H1 (cell line): ENCODE results near the gene C1orf21. TPM values are rescaled to one million over a fixed set of nuclear protein-coding genes. Genes with fewer than 3 reads are reported as not detected.

Experiments used
- CTCF ChIA-PET: fragments of 300-600 bp; sonication (Branson Sonifier 250); formaldehyde crosslinking; loops from one replicate; lab custom pipeline; 2021; ENCODE audit not compliant: partially characterized antibody; lab: Charles Lee
- POLR2A ChIA-PET: fragments of 300-600 bp; sonication (Branson Sonifier 250); formaldehyde crosslinking; loops from one replicate; lab custom pipeline; 2021; ENCODE audit warnings: inconsistent platforms; ENCODE audit not compliant: partially characterized antibody; lab: Charles Lee
- DNase-seq, 2 experiments: peaks; one replicate each; pipeline versions ENCODE4 v3.0.0 to v3.0.0-alpha.2; 2010 to 2022; ENCODE audit warnings: low spot score in 2 of 2, low read depth in 1 of 2, mixed read lengths in 1 of 2
- FAIRE-seq: peaks from 2 replicates; lab custom pipeline; 2011; peaks lifted over from hg19 to GRCh38; lab: Jason Lieb, UNC
- H2AFZ ChIP-seq: 2 replicates; pipeline ENCODE4 v1.8.1; 2012; ENCODE audit warnings: low read length, inconsistent platforms
- H2AK5ac ChIP-seq: 2 replicates; pipeline ENCODE4 v1.6.1; 2013; ENCODE audit warnings: low read depth, low read length
- H2BK120ac ChIP-seq: replicated peaks from 2 replicates; pipeline ENCODE3; 2013; ENCODE audit warnings: low read depth, low read length, inconsistent platforms
- H2BK12ac ChIP-seq: 2 replicates; pipeline ENCODE4 v1.6.1; 2013; ENCODE audit warnings: low read depth, low read length
- H2BK15ac ChIP-seq: 2 replicates; pipeline ENCODE4 v1.6.1; 2013; ENCODE audit warnings: low read length
- H2BK20ac ChIP-seq: 2 replicates; pipeline ENCODE4 v1.6.1; 2013; ENCODE audit warnings: low read length
- H2BK5ac ChIP-seq: 2 replicates; pipeline ENCODE4 v1.6.1; 2013; ENCODE audit warnings: low read depth, low read length
- H3K14ac ChIP-seq: 2 replicates; pipeline ENCODE4 v1.6.1; 2013; ENCODE audit warnings: inconsistent platforms; ENCODE audit not compliant: insufficient read length
- H3K18ac ChIP-seq: 2 replicates; pipeline ENCODE4 v1.6.1; 2013; ENCODE audit warnings: low read length; ENCODE audit errors: extremely low read depth
- H3K23ac ChIP-seq: 2 replicates; pipeline ENCODE4 v1.6.1; 2013; ENCODE audit warnings: inconsistent platforms; ENCODE audit not compliant: insufficient read length
- H3K23me2 ChIP-seq: 2 replicates; pipeline ENCODE4 v1.6.1; 2013; ENCODE audit warnings: low read depth, low read length
- H3K27ac ChIP-seq: 2 replicates; pipeline ENCODE4 v1.6.1; 2011; ENCODE audit warnings: low read depth, low read length, inconsistent platforms
- H3K27me3 ChIP-seq, 4 experiments: replicated peaks in 1 of 4; 1 replicate in 1 of 4; 2 replicates in 3 of 4; pipeline versions ENCODE4 v1.6.1 to v1.8.1; 2011 to 2013; ENCODE audit warnings: low read length in 3 of 4, mild to moderate bottlenecking in 3 of 4, inconsistent platforms in 2 of 4, mixed read lengths in 2 of 4, moderate library complexity in 1 of 4; ENCODE audit not compliant: control insufficient read depth in 3 of 4, insufficient read depth in 3 of 4; ENCODE audit errors: extremely low read depth in 1 of 4
- H3K36me3 ChIP-seq, 4 experiments: 2 replicates each; pipeline versions ENCODE4 v1.6.1 to v1.8.1; 2011 to 2013; ENCODE audit warnings: mild to moderate bottlenecking in 4 of 4, low read length in 3 of 4, moderate library complexity in 2 of 4, control low read depth in 1 of 4, inconsistent platforms in 1 of 4; ENCODE audit not compliant: insufficient read depth in 4 of 4, control insufficient read depth in 2 of 4
- H3K4ac ChIP-seq: replicated peaks from 2 replicates; pipeline ENCODE3; 2013; ENCODE audit warnings: low read length, low read depth, mixed read lengths, inconsistent platforms; ENCODE audit not compliant: insufficient read length
- H3K4me1 ChIP-seq, 4 experiments: replicated peaks in 1 of 4; 1 replicate in 1 of 4; 2 replicates in 3 of 4; pipeline versions ENCODE4 v1.6.1 to v1.8.1; 2011 to 2013; ENCODE audit warnings: low read length in 3 of 4, inconsistent platforms in 2 of 4, mixed read lengths in 1 of 4; ENCODE audit not compliant: insufficient read depth in 4 of 4, control insufficient read depth in 3 of 4
- H3K4me2 ChIP-seq, 2 experiments: 2 replicates each; pipeline versions ENCODE4 v1.6.1 to v1.8.1; 2011 to 2013; ENCODE audit warnings: low read depth in 2 of 2, low read length in 2 of 2, control low read depth in 1 of 2, inconsistent platforms in 1 of 2, mild to moderate bottlenecking in 1 of 2; ENCODE audit not compliant: insufficient read depth in 1 of 2
- H3K4me3 ChIP-seq, 4 experiments: fragments of 200-600, 300-600 bp in 1 of 4; sonication (generic), shearing (Covaris generic), sonication (Bioruptor Twin) in 1 of 4; 2 replicates each; pipeline versions ENCODE4 v1.5.1 to v1.8.1; 2011 to 2016; ENCODE audit warnings: low read length in 4 of 4, low read depth in 3 of 4, control low read depth in 2 of 4, inconsistent platforms in 2 of 4, mild to moderate bottlenecking in 2 of 4, mixed read lengths in 1 of 4, moderate library complexity in 1 of 4; ENCODE audit not compliant: insufficient read depth in 2 of 4; ENCODE audit errors: extremely low read depth in 1 of 4
- H3K56ac ChIP-seq: replicated peaks from 2 replicates; pipeline ENCODE3; 2013; ENCODE audit warnings: low read depth, mild to moderate bottlenecking, mixed read lengths, low read length, inconsistent platforms; ENCODE audit not compliant: insufficient read length
- H3K79me1 ChIP-seq: 2 replicates; pipeline ENCODE4 v1.6.1; 2013; ENCODE audit warnings: low read depth, low read length, control low read depth
- H3K79me2 ChIP-seq, 2 experiments: 2 replicates each; pipeline versions ENCODE4 v1.6.1 to v1.8.1; 2012 to 2013; ENCODE audit warnings: low read length in 2 of 2, mild to moderate bottlenecking in 2 of 2, inconsistent platforms in 1 of 2; ENCODE audit not compliant: insufficient read depth in 2 of 2, control insufficient read depth in 1 of 2
- H3K9ac ChIP-seq, 4 experiments: replicated peaks in 1 of 4; 1 replicate in 1 of 4; 2 replicates in 3 of 4; pipeline versions ENCODE4 v1.6.1 to v1.8.1; 2011 to 2013; ENCODE audit warnings: low read depth in 3 of 4, low read length in 3 of 4, control low read depth in 2 of 4, mild to moderate bottlenecking in 2 of 4, moderate library complexity in 2 of 4, inconsistent platforms in 1 of 4; ENCODE audit errors: extremely low read depth in 1 of 4
- H3K9me3 ChIP-seq, 2 experiments: 2 replicates each; pipeline versions ENCODE4 v1.6.1 to v1.8.1; 2012 to 2013; ENCODE audit warnings: mild to moderate bottlenecking in 2 of 2, moderate library complexity in 2 of 2, control low read depth in 1 of 2, inconsistent platforms in 1 of 2, low read depth in 1 of 2, low read length in 1 of 2, mixed read lengths in 1 of 2; ENCODE audit not compliant: insufficient read depth in 2 of 2
- H4K20me1 ChIP-seq, 2 experiments: replicated peaks in 1 of 2; 2 replicates each; pipeline versions ENCODE3 to v1.8.1; 2011 to 2013; ENCODE audit warnings: inconsistent platforms in 2 of 2, low read length in 2 of 2, mild to moderate bottlenecking in 1 of 2; ENCODE audit not compliant: insufficient read depth in 2 of 2, control insufficient read depth in 1 of 2
- H4K5ac ChIP-seq: 2 replicates; pipeline ENCODE4 v1.6.1; 2013; ENCODE audit warnings: low read length, low read depth, mixed read lengths, inconsistent platforms; ENCODE audit not compliant: insufficient read length
- H4K8ac ChIP-seq: 2 replicates; pipeline ENCODE4 v1.8.0; 2013; ENCODE audit warnings: mild to moderate bottlenecking, moderate library complexity, low read length, inconsistent platforms; ENCODE audit not compliant: insufficient read depth; ENCODE audit errors: extremely low read depth
- H4K91ac ChIP-seq: replicated peaks from 2 replicates; pipeline ENCODE3; 2013; ENCODE audit warnings: low read length, mixed read lengths, inconsistent platforms; ENCODE audit not compliant: insufficient read length
- ASH2L ChIP-seq: fragments of 200-600, 300-600 bp; sonication (generic); IDR thresholded peaks from one replicate; pipeline ENCODE4 v1.7.1; 2017; ENCODE audit warnings: low read length
- CHD1 ChIP-seq: IDR thresholded peaks from 2 replicates; pipeline ENCODE4 v1.6.1; 2012; ENCODE audit warnings: low read depth, low read length, improper control_type of control experiment
- CREB1 ChIP-seq: IDR thresholded peaks from 2 replicates; pipeline ENCODE4 v1.6.1; 2012; ENCODE audit warnings: inconsistent platforms
- EGR1 ChIP-seq: IDR thresholded peaks from 2 replicates; pipeline ENCODE4 v1.6.1; 2011; ENCODE audit warnings: low read depth, low read length, borderline replicate concordance
- GABPA ChIP-seq: IDR thresholded peaks from 2 replicates; pipeline ENCODE4 v1.6.1; 2011; ENCODE audit warnings: mild to moderate bottlenecking, low read length, moderate library complexity, borderline replicate concordance; ENCODE audit not compliant: insufficient read depth
- GTF2F1 ChIP-seq: IDR thresholded peaks from 2 replicates; pipeline ENCODE4 v1.6.1; 2012; ENCODE audit warnings: low read depth, low read length, improper control_type of control experiment, borderline replicate concordance
- KDM1A ChIP-seq: fragments of 200-600, 300-600 bp; sonication (generic); IDR thresholded peaks from 2 replicates; pipeline ENCODE4 v1.7.1; 2016; ENCODE audit warnings: mild to moderate bottlenecking, low read length, borderline replicate concordance
- NRF1 ChIP-seq: IDR thresholded peaks from 2 replicates; pipeline ENCODE4 v1.6.1; 2011; ENCODE audit warnings: mild to moderate bottlenecking, low read depth, low read length, improper control_type of control experiment
- POLR2AphosphoS5 ChIP-seq: IDR thresholded peaks from 2 replicates; pipeline ENCODE4 v1.6.1; 2011; ENCODE audit warnings: low read depth, low read length
- RAD21 ChIP-seq, 2 experiments: IDR thresholded peaks in 1 of 2; conservative IDR thresholded peaks in 1 of 2; 2 replicates each; pipeline ENCODE4 v1.6.1; 2011; ENCODE audit warnings: low read depth in 2 of 2, low read length in 2 of 2, improper control_type of control experiment in 1 of 2, inconsistent platforms in 1 of 2, mild to moderate bottlenecking in 1 of 2, moderate library complexity in 1 of 2
- RBBP5 ChIP-seq: IDR thresholded peaks from 2 replicates; pipeline ENCODE4 v1.7.1; 2012; ENCODE audit warnings: low read depth, mild to moderate bottlenecking, inconsistent platforms, low read length, moderate library complexity, borderline replicate concordance
- RXRA ChIP-seq: IDR thresholded peaks from 2 replicates; pipeline ENCODE4 v1.6.1; 2011; ENCODE audit warnings: low read depth, mild to moderate bottlenecking, low read length, moderate library complexity; ENCODE audit not compliant: insufficient read depth
- SIRT6 ChIP-seq: IDR thresholded peaks from one replicate; pipeline ENCODE4 v1.7.1; 2012; ENCODE audit warnings: low read length, inconsistent platforms
- TBP ChIP-seq: IDR thresholded peaks from 2 replicates; pipeline ENCODE4 v1.6.1; 2011; ENCODE audit warnings: low read depth, low read length, improper control_type of control experiment
- YY1 ChIP-seq: IDR thresholded peaks from 2 replicates; pipeline ENCODE4 v1.6.1; 2011; ENCODE audit warnings: low read depth, mild to moderate bottlenecking, low read length
- ZNF274 ChIP-seq: IDR thresholded peaks from 2 replicates; pipeline ENCODE4 v1.7.0; 2012; ENCODE audit warnings: low read length, borderline replicate concordance; ENCODE audit errors: extremely low read depth
- WGBS, 2 experiments: shearing (Covaris generic) in 1 of 2; methylation state at CpG; one replicate each; pipeline versions ENCODE4 v1.1.6 to v1.1.7; 2013 to 2015; ENCODE audit warnings: low lambda C conversion rate in 2 of 2, mixed read lengths in 2 of 2, inconsistent platforms in 1 of 2, low coverage in 1 of 2, missing lambda C conversion rate in 1 of 2; ENCODE audit not compliant: insufficient replicate concordance in 2 of 2, insufficient coverage in 1 of 2, insufficient read length in 1 of 2; ENCODE audit errors: extremely low coverage in 1 of 2, missing lambda C conversion rate in 1 of 2; 5-methylcytosine and 5-hydroxymethylcytosine counted together
- polyA plus RNA-seq, 7 experiments: library from polyadenylated mRNA; depleted of rRNA in 3 of 7; stranded (reverse) in 5 of 7; unstranded in 2 of 7; fragments of >200 nt in 5 of 7; fragments of 200-250 nt in 2 of 7; gene quantifications; 1 replicate in 5 of 7; 2 replicates in 1 of 7; 4 replicates in 1 of 7; pipeline versions ENCODE4 v1.2.1 to v1.2.3, GENCODE V29; 2011 to 2013; ENCODE audit warnings: missing spikeins in 2 of 7, mixed read lengths in 2 of 7
- total RNA-seq: library from RNA; stranded (reverse); fragmentation: NEBNext Ultra II Directional; extraction: Animal tissue kit (Norgen Biotek cat#: 25700); gene quantifications from 2 replicates; pipeline ENCODE4 v1.2.1, GENCODE V29; 2021

Gene C1orf21
- total and polyA plus RNA-seq, 2 of the 8 experiments (the other 6 are each of a cell fraction or from before 2014, with no cell fraction given) = 16.6 to 51.0 TPM

DNA sequence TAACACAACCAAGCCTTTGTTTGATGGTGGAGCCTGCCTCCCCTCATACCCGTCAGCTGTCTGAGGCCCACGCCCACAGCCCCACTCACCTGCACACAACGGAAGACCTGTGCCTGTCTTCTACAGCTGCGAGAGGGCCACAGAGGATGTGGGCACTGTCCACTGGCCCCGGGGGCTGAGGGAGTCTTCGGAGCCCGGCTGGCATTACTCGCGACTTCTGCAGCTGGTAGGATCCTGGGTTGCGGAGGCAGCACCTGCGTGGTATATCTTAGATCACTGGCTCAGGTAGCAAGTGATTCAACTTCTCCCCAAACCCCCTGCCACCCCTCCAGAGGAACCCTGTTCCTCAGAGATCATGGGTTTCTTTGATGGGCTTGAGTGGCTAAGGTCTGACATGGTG, 257.9 kb downstream of the C1orf21 start:
- Histone ChIP-seq H3K14ac (no peak overlapping the region), H3K4me3 (no peak overlapping the region), H3K27ac (no peak overlapping the region), H3K4me2 (no peak overlapping the region), H3K36me3 (no peaks in the 10 kb centered on the region), H2BK5ac (no peak overlapping the region), H2AFZ (no peak overlapping the region), H3K4ac (no peak overlapping the region), H2BK15ac (no peak overlapping the region), H2AK5ac (no peak overlapping the region), H3K79me2 (no peaks in the 10 kb centered on the region), H3K9me3 (no peaks in the 10 kb centered on the region; a peak in 1 of 4 replicates), H4K5ac (no peak overlapping the region), H3K56ac (no peak overlapping the region), H3K23ac (no peak overlapping the region), H3K27me3 (no peaks in the 10 kb centered on the region), H4K91ac (no peak overlapping the region), H3K23me2 (no peaks in the 10 kb centered on the region), H3K79me1 (no peaks in the 10 kb centered on the region), H3K18ac (no peak overlapping the region), H2BK120ac (no peak overlapping the region), H2BK20ac (no peak overlapping the region), H4K20me1 (no peaks in the 10 kb centered on the region), H3K9ac (no peak overlapping the region), H2BK12ac (no peak overlapping the region), H4K8ac (no peak overlapping the region), H3K4me1 (no peaks in the 10 kb centered on the region)
- ChIA-PET CTCF (no interaction called here), POLR2A (no interaction called here)
- FAIRE-seq = no peak
- DNase-seq = peak in 1 of 2 experiments; percentile 14
- WGBS, 2 experiments = 91% methylated on average over 11 of the region's 11 CpGs; no CpG with 5 or more reads in 1 of the 2 experiments
- TF ChIP-seq EGR1 (no peak), NRF1 (no peak), ZNF274 (no peak), CHD1 (no peak), GABPA (no peak), RAD21 (IDR thresholded peaks at IDR 0.05 in 1 of 2, conservative IDR thresholded peaks at IDR 0.05 in 1 of 2; ENCODE audit: low read depth in 2 of 2, low read length in 2 of 2) (no peak), ASH2L (no peak), RXRA (no peak), SIRT6 (no peak), TBP (no peak), KDM1A (no peak), POLR2AphosphoS5 (no peak), GTF2F1 (no peak), YY1 (no peak), RBBP5 (no peak), CREB1 (no peak)
